ENCODE data around the gene RYR2.

GRCh38 chr1:237713916-237714315, 671.9 kb downstream of the RYR2 start:
- TF ChIP-seq CTCF (IDR thresholded peaks at IDR 0.05) (no peak), POLR2A (IDR thresholded peaks at IDR 0.05) (no peak)
